ENCODE measurements around the gene CYP11A1. TPM values are rescaled to one million over a fixed set of nuclear protein-coding genes. Genes with fewer than 3 reads are reported as not detected.
"Not testable (repeated sequence)": the region's sequence is repeated elsewhere in the genome, so short reads cannot be mapped to it uniquely, and the experiment has no call there.

Gene CYP11A1
- total and polyA plus RNA-seq, 9 donors: 19.9 to 1,902 (median 32.3) TPM

DNA sequence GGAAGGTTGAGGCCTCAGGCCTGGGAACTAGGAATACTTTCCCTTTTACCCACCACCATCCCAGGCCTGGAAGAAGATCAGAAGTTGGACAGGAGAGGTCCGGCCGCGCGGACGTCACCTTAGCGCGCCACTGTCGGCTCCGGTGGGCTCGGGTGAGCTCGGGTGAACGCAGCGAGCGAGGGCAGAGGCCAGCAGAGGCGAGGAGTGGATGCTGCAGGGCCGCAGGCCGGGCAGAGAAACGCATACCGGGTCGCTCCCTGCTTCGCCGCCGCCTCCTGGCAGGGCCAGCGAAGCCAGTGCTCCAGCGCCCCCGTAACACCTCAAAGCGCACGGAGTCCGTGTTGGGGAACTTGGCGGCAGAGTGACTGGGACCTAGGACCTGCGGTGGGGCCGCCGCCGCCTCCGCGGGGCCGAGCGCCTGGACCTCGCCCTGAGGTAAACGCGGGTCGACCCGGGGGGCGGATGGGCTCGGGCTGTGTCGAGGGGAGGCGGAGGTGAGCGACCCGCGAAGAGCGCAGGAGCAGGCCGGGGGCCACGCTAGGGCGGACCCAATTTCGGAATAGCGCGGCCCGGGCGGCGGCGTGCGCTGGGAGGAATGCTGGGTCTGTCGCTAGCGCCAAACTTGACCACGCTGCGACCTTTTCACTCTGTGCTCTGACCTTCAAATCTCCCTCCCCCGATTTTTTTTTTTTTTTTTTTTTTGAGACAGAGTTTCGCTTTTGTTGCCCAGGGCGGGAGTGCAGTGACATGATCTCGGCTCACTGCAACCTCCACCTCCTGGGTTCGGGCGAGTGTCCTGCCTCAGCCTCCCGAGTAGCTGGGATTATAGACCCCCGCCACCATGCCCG, 1.6 kb downstream of the CYP11A1 start:
- intact Hi-C loops (cut with DNase I): no loop called here
- WGBS, 3 donors: 2 to 4% (median 3%) methylated on average over 55 to 75 of the region's 75 CpGs
- H3K36me3 ChIP-seq: no peaks in the 10 kb centered on the region
- no peaks in the 10 kb centered on the region for H3K27me3 ChIP-seq
- peak; percentile 39 for TF ChIP-seq POLR2A (IDR thresholded peaks at IDR 0.05)
- TF ChIP-seq CTCF (IDR thresholded peaks at IDR 0.05): no peak
- no peak for TF ChIP-seq EP300 (IDR thresholded peaks at IDR 0.05)
- peaks cover 14% of the 10 kb centered on the region for H3K4me1 ChIP-seq (ENCODE audit: insufficient read depth)
- peak; percentile 73 to 88 (median 75) for DNase-seq
- peak overlapping the region; percentile 80 for H3K4me3 ChIP-seq
- H3K9me3 ChIP-seq: no peaks in the 10 kb centered on the region
- peak overlapping the region; percentile 90 to 96 for H3K27ac ChIP-seq

GRCh38 chr15:74364936-74365597, 2.4 kb downstream of the CYP11A1 start:
- H3K27me3 ChIP-seq: no peaks in the 10 kb centered on the region

DNA sequence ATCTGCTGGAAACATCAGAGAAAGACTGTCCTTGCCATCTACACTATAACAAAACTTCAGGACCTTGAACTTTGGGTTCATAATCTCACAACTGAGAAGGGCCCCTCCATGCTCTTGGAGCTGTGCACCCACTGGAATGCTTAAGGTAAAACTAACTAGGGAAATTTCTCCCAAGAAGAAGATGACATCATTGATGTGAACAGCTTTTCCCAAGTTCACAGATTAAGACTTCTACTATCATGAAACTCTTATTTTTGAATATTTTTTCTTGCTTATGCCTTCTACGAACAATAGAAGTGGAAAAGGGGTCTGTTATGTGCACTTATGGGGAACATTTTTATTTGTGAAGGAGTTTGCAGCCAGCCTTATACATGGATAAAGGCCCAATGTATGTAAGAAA, 5.0 kb downstream of the CYP11A1 start:
- Histone ChIP-seq H3K36me3 (no peaks in the 10 kb centered on the region), H3K4me3 (no peak overlapping the region), H3K27me3 (no peaks in the 10 kb centered on the region), H3K4me1 (ENCODE audit: insufficient read depth) (peaks cover 10% of the 10 kb centered on the region), H3K9me3 (no peaks in the 10 kb centered on the region), H3K27ac (no peak overlapping the region)
- whole genome bisulfite sequencing, 3 donors: 74 to 91% (median 87%) methylated on average over 1 of the region's 1 CpG
- peak in 1 of 5 donors; percentile 17 for DNase-seq
- no peak for TF ChIP-seq EP300 (IDR thresholded peaks at IDR 0.05)
- TF ChIP-seq POLR2A (IDR thresholded peaks at IDR 0.05): no peak
- no peak for TF ChIP-seq CTCF (IDR thresholded peaks at IDR 0.05)
- intact Hi-C loops (cut with DNase I): no loop called here

More at GRCh38 chr15:74364936-74365597, 2.4 kb downstream of the CYP11A1 start:
- 68 to 77% (median 73%) methylated on average over 12 of the region's 12 CpGs for WGBS, 3 donors
- intact Hi-C loops (cut with DNase I): no loop called here
- Histone ChIP-seq H3K36me3 (no peaks in the 10 kb centered on the region), H3K9me3 (no peaks in the 10 kb centered on the region), H3K27ac (peak overlapping the region; percentile 90 to 96), H3K4me3 (peak overlapping the region; percentile 80), H3K4me1 (ENCODE audit: insufficient read depth) (peaks cover 14% of the 10 kb centered on the region)
- no peak for DNase-seq
- no peak for TF ChIP-seq EP300 (IDR thresholded peaks at IDR 0.05)
- TF ChIP-seq POLR2A (IDR thresholded peaks at IDR 0.05): no peak
- TF ChIP-seq CTCF (IDR thresholded peaks at IDR 0.05): no peak

DNA sequence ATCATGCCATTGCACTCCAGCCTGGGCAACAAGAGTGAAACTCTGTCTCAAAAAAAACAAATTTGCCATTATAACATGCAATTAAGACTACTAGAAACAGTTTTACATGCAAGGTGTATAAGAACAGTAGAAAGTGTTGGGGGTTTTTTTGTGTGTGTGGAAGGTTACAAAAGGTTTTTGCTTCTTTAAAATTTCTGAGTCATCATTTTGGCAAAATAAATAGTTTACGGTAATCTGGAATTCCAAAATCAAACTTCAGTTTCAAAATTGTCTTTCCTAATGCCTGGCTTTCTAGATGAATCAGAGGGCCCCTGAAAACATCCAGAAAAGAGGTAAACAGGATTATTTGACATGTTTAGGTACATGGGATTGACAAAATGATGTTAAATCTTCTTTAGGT, 6.6 kb downstream of the CYP11A1 start:
- DNase-seq; H3K4me3 ChIP-seq; H3K9me3 ChIP-seq; intact Hi-C loops (cut with DNase I); H3K27me3 ChIP-seq; H3K27ac ChIP-seq; H3K36me3 ChIP-seq; H3K4me1 ChIP-seq (ENCODE audit: insufficient read depth): not testable (repeated sequence)
- 5 to 11% (median 8%) methylated on average over 1 of the region's 1 CpG for WGBS, 3 donors

DNA sequence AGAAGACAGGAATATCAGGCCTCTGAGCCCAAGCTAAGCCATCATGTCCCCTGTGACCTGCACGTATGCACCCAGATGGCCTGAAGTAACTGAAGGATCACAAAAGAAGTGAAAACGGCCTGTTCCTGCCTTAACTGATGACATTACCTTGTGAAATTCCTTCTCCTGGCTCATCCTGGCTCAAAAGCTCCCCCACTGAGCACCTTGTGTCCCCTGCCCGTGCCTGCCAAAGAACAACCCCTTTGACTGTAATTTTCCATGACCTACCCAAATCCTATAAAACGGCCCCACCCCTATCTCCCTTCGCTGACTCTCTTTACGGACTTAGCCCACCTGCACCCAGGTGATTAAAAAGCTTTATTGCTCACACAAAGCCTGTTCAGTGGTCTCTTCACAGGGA, 8.1 kb downstream of the CYP11A1 start:
- H3K36me3 ChIP-seq; intact Hi-C loops (cut with DNase I); H3K27ac ChIP-seq; H3K4me3 ChIP-seq; H3K27me3 ChIP-seq; H3K4me1 ChIP-seq (ENCODE audit: insufficient read depth); H3K9me3 ChIP-seq: not testable (repeated sequence)
- 87 to 93% (median 90%) methylated on average over 6 of the region's 6 CpGs for WGBS, 3 donors
- peak in 1 of 5 donors; percentile 17 for DNase-seq

DNA sequence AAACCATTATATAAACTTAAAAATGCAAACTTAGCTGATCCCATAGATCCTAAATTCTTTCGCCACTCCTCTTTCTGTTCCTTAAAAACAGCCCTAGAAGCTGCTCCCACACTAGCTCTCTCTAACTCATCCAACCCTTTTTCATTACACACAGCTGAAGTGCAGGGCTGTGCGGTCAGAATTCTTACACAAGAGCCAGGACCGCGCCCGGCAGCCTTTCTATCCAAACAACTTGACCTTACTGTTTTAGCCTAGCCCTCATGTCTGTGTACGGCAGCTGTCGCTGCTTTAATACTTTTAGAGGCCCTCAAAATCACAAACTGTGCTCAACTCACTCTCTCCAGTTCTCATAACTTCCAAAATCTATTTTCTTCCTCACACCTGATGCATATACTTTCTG, 9.9 kb downstream of the CYP11A1 start:
- peak in 3 of 5 donors; percentile 36 to 68 (median 66) for DNase-seq
- H3K4me3 ChIP-seq: not testable (repeated sequence)
- 53 to 71% (median 58%) methylated on average over 7 of the region's 7 CpGs for WGBS, 3 donors

GRCh38 chr15:74356050-74356449, 11.4 kb downstream of the CYP11A1 start:
- WGBS, 3 donors: 87 to 96% (median 88%) methylated on average over 6 of the region's 6 CpGs

More for the DNA sequence above, 9.9 kb downstream of the CYP11A1 start:
- intact Hi-C loops (cut with DNase I); H3K27me3 ChIP-seq; H3K9me3 ChIP-seq; H3K36me3 ChIP-seq; H3K4me1 ChIP-seq (ENCODE audit: insufficient read depth): not testable (repeated sequence)
- H3K27ac ChIP-seq: peak overlapping the region in 1 of 2 donors; percentile 52

GRCh38 chr15:74353992-74354391, 13.5 kb downstream of the CYP11A1 start:
- 83 to 98% (median 93%) methylated on average over 2 of the region's 2 CpGs for WGBS, 3 donors
- H3K9me3 ChIP-seq; H3K27ac ChIP-seq; H3K4me1 ChIP-seq (ENCODE audit: insufficient read depth); H3K4me3 ChIP-seq; intact Hi-C loops (cut with DNase I); H3K36me3 ChIP-seq; DNase-seq; H3K27me3 ChIP-seq: not testable (repeated sequence)

More at GRCh38 chr15:74356050-74356449, 11.4 kb downstream of the CYP11A1 start:
- H3K27me3 ChIP-seq; H3K9me3 ChIP-seq; H3K27ac ChIP-seq; H3K36me3 ChIP-seq; H3K4me3 ChIP-seq; intact Hi-C loops (cut with DNase I); H3K4me1 ChIP-seq (ENCODE audit: insufficient read depth): not testable (repeated sequence)
- peak in 1 of 5 donors; percentile 17 for DNase-seq
